Germinal center (tissue), 1 donor: ENCODE results near the gene TCF4.

Experiments
- DNase-seq: peaks from one replicate; pipeline ENCODE4 v3.0.0; 2012; ENCODE audit warnings: mixed read lengths, low spot score

The TCF4 gene

GRCh38 chr18:55588111-55588869 is at the start of gene TCF4:
Gene TCF4, minus strand, starts transcription at chr18:55588192. Its CDS starts 1,076 bp downstream, at chr18:55587116.
- peak; percentile 29 for DNase-seq

GRCh38 chr18:55637204-55637603 is 49.2 kb upstream of the TCF4 start:
- DNase-seq: no peak

GRCh38 chr18:55635439-55635838 is 47.4 kb upstream of the TCF4 start:
- DNase-seq: no peak

GRCh38 chr18:55634545-55634944 is 46.6 kb upstream of the TCF4 start:
- DNase-seq: no peak

GRCh38 chr18:55633032-55633431 is 45.0 kb upstream of the TCF4 start:
- DNase-seq: no peak

GRCh38 chr18:55629133-55629532 is 41.1 kb upstream of the TCF4 start:
- DNase-seq: no peak

- no peak for DNase-seq
Measured at GRCh38 chr18:55627007-55627406, 39.0 kb upstream of the TCF4 start.

- no peak for DNase-seq
Measured at GRCh38 chr18:55625901-55626300, 37.9 kb upstream of the TCF4 start.

GRCh38 chr18:55623626-55624025 is 35.6 kb upstream of the TCF4 start:
- DNase-seq: no peak

GRCh38 chr18:55610506-55610905 is 22.5 kb upstream of the TCF4 start:
- DNase-seq: no peak

- DNase-seq: no peak
Measured at GRCh38 chr18:55609160-55609825, 21.3 kb upstream of the TCF4 start.

GRCh38 chr18:55608497-55608896 is 20.5 kb upstream of the TCF4 start:
- DNase-seq: no peak

- DNase-seq: no peak
Measured at GRCh38 chr18:55607773-55608172, 19.8 kb upstream of the TCF4 start.

GRCh38 chr18:55605733-55606338 is 17.8 kb upstream of the TCF4 start:
- DNase-seq: no peak

- DNase-seq: no peak
Measured at GRCh38 chr18:55603775-55604174, 15.8 kb upstream of the TCF4 start.

GRCh38 chr18:55593888-55594287 is 5.9 kb upstream of the TCF4 start:
- DNase-seq: no peak

GRCh38 chr18:55592572-55592971 is 4.6 kb upstream of the TCF4 start:
- DNase-seq: no peak

- DNase-seq: no peak
Measured at GRCh38 chr18:55592106-55592505, 4.1 kb upstream of the TCF4 start.

- peak; percentile 86 for DNase-seq
Measured at GRCh38 chr18:55589625-55590291, 1.8 kb upstream of the TCF4 start.

GRCh38 chr18:55588870-55589595 is 1.0 kb upstream of the TCF4 start:
- DNase-seq: no peak

- peak; percentile 49 for DNase-seq
Measured at GRCh38 chr18:55587418-55588110, 428 bp downstream of the TCF4 start.
